Tongue (tissue), 2 donors: ENCODE results near the gene RNMT. TPM values are rescaled to one million over a fixed set of nuclear protein-coding genes. Genes with fewer than 3 reads are reported as not detected.
"Not testable (repeated sequence)": the region's sequence is repeated elsewhere in the genome, so short reads cannot be mapped to it uniquely, and the experiment has no call there.

Experiments used
- DNase-seq: peaks from one replicate; pipeline ENCODE4 v3.0.0-alpha.2; 2015
- total RNA-seq: library from RNA; depleted of rRNA; stranded (reverse); fragments of >200 nt; gene quantifications from one replicate; pipeline ENCODE4 v1.2.3, GENCODE V29; 2014

RNMT gene
- 47.5 TPM for total RNA-seq

GRCh38 chr18:13726232-13726971, at the start of gene RNMT, which contains the start of gene FAM210A:
Gene RNMT (plus strand): TSS chr18:13726673. CDS start chr18:13731518, 4,845 bp downstream.
Gene FAM210A (minus strand): TSS chr18:13726558. CDS start chr18:13682077, 44,481 bp downstream.
- DNase-seq = peak; percentile 99

GRCh38 chr18:13677350-13677749, 49.1 kb upstream of the RNMT start:
- DNase-seq = not testable (repeated sequence)

GRCh38 chr18:13680612-13681011, 45.9 kb upstream of the RNMT start:
- peak; percentile 34 for DNase-seq

- DNase-seq = no peak
Observed at GRCh38 chr18:13681701-13682100, 44.8 kb upstream of the RNMT start.

GRCh38 chr18:13684546-13684945, 41.9 kb upstream of the RNMT start:
- no peak for DNase-seq

- no peak for DNase-seq
Observed at GRCh38 chr18:13688191-13689136, 38.0 kb upstream of the RNMT start.

- DNase-seq = not testable (repeated sequence)
Observed at GRCh38 chr18:13690060-13690459, 36.4 kb upstream of the RNMT start.

GRCh38 chr18:13695337-13695736, 31.1 kb upstream of the RNMT start:
- not testable (repeated sequence) for DNase-seq

- DNase-seq = no peak
Observed at GRCh38 chr18:13696961-13697360, 29.5 kb upstream of the RNMT start.

GRCh38 chr18:13700153-13700552, 26.3 kb upstream of the RNMT start:
- no peak for DNase-seq

- DNase-seq = no peak
Observed at GRCh38 chr18:13703899-13704298, 22.6 kb upstream of the RNMT start.

- no peak for DNase-seq
Observed at GRCh38 chr18:13710414-13710831, 16.1 kb upstream of the RNMT start.

- no peak for DNase-seq
Observed at GRCh38 chr18:13712400-13713131, 13.9 kb upstream of the RNMT start.

- DNase-seq = no peak
Observed at GRCh38 chr18:13713455-13714055, 12.9 kb upstream of the RNMT start.

- no peak for DNase-seq
Observed at GRCh38 chr18:13715330-13715729, 11.1 kb upstream of the RNMT start.

- DNase-seq = peak; percentile 3
Observed at GRCh38 chr18:13716916-13717315, 9.6 kb upstream of the RNMT start.

GRCh38 chr18:13720123-13720522, 6.3 kb upstream of the RNMT start:
- no peak for DNase-seq

- no peak for DNase-seq
Observed at GRCh38 chr18:13720847-13721246, 5.6 kb upstream of the RNMT start.

GRCh38 chr18:13725566-13726231, 774 bp upstream of the RNMT start:
- DNase-seq = no peak

- DNase-seq = no peak
Observed at GRCh38 chr18:13726972-13727331, 479 bp downstream of the RNMT start.

- no peak for DNase-seq
Observed at GRCh38 chr18:13730481-13730880, 4.0 kb downstream of the RNMT start.
